PC-3 (cell line): ENCODE data around the gene EN2. TPM values are rescaled to one million over a fixed set of nuclear protein-coding genes. Genes with fewer than 3 reads are reported as not detected.

Experiments used
- ATAC-seq: fragments of 200-7000 bp; cut with Tn5 transposase; 2 replicates; pipeline ENCODE4 v1.9.1; 2020; ENCODE audit warnings: mild to moderate bottlenecking, moderate library complexity
- BruUV-seq: library from RNA; stranded (reverse); fragments of 400-500 nt; replicated peaks from 2 replicates; lab custom pipeline; 2021; lab: Mats Ljungman, UMichigan
- CTCF ChIA-PET: fragments of 300-600 bp; sonication (Branson Sonifier 250); formaldehyde crosslinking; loops from one replicate; lab custom pipeline; 2022; ENCODE audit warnings: antibody characterized with exemption; lab: Charles Lee
- POLR2A ChIA-PET: fragments of 300-600 bp; sonication (Branson Sonifier 250); formaldehyde crosslinking; loops from one replicate; lab custom pipeline; 2022; ENCODE audit warnings: antibody characterized with exemption; ENCODE audit not compliant: unreplicated experiment; lab: Charles Lee
- DNase-seq: peaks from one replicate; pipeline ENCODE4 v3.0.0-alpha.2; 2015
- H2AFZ ChIP-seq: fragments of 300-600 bp; sonication (generic); 2 replicates; pipeline ENCODE4 v1.6.0; 2016; ENCODE audit warnings: antibody characterized with exemption, low read length
- H3F3A ChIP-seq: fragments of 300-600 bp; sonication (generic); one replicate; pipeline ENCODE4 v1.6.0; 2017; ENCODE audit warnings: antibody characterized with exemption, low read length, control low read depth, mild to moderate bottlenecking; ENCODE audit not compliant: unreplicated experiment
- H3K27ac ChIP-seq: fragments of 300-600 bp; sonication (generic); 2 replicates; pipeline ENCODE4 v1.5.1; 2016; ENCODE audit warnings: mild to moderate bottlenecking, low read length
- H3K27me3 ChIP-seq: fragments of 300-600 bp; sonication (generic); 2 replicates; pipeline ENCODE4 v1.6.1; 2016; ENCODE audit warnings: low read length, mixed read lengths
- H3K36me3 ChIP-seq: fragments of 300-600 bp; sonication (generic); 2 replicates; pipeline ENCODE4 v1.6.1; 2016; ENCODE audit warnings: low read depth, mixed run types, low read length, mixed read lengths
- H3K4me1 ChIP-seq: fragments of 300-600 bp; sonication (generic); 2 replicates; pipeline ENCODE4 v1.5.1; 2016; ENCODE audit warnings: low read length; ENCODE audit not compliant: insufficient read depth
- H3K4me2 ChIP-seq: fragments of 300-600 bp; sonication (generic); 2 replicates; pipeline ENCODE4 v1.6.0; 2016; ENCODE audit warnings: low read length
- H3K4me3 ChIP-seq: fragments of 300-600 bp; sonication (generic); 2 replicates; pipeline ENCODE4 v1.5.1; 2016; ENCODE audit warnings: mild to moderate bottlenecking, low read length, mixed read lengths
- H3K79me2 ChIP-seq: fragments of 300-600 bp; sonication (generic); 2 replicates; pipeline ENCODE4 v1.6.1; 2017; ENCODE audit warnings: low read length, mixed read lengths
- H3K9ac ChIP-seq: fragments of 300-600 bp; sonication (generic); 2 replicates; pipeline ENCODE4 v1.6.0; 2016; ENCODE audit warnings: mild to moderate bottlenecking, low read length
- H3K9me2 ChIP-seq: fragments of 300-600 bp; sonication (generic); replicated peaks from 2 replicates; pipeline ENCODE4 v1.6.1; 2016; ENCODE audit warnings: mixed run types, low read length, mixed read lengths
- H3K9me3 ChIP-seq: fragments of 300-600 bp; sonication (generic); 2 replicates; pipeline ENCODE4 v1.6.1; 2016; ENCODE audit warnings: low read length, mixed read lengths
- H4K20me1 ChIP-seq: fragments of 300-600 bp; sonication (generic); 2 replicates; pipeline ENCODE4 v1.6.1; 2016; ENCODE audit warnings: low read length, mixed read lengths
- CTCF ChIP-seq: fragments of 300-600 bp; sonication (generic); conservative IDR thresholded peaks from 2 replicates; pipeline ENCODE4 v1.5.1; 2017; ENCODE audit warnings: antibody characterized with exemption, low read depth, mild to moderate bottlenecking, low read length
- EZH2 ChIP-seq: fragments of 300-600 bp; sonication (generic); IDR thresholded peaks from one replicate; pipeline ENCODE4 v1.6.1; 2017; ENCODE audit warnings: antibody characterized with exemption, mild to moderate bottlenecking, low read length; ENCODE audit not compliant: unreplicated experiment
- EZH2phosphoT487 ChIP-seq: fragments of 300-600 bp; sonication (generic); IDR thresholded peaks from 2 replicates; pipeline ENCODE4 v1.6.1; 2018; ENCODE audit warnings: mild to moderate bottlenecking, antibody characterized with exemption, low read length, borderline replicate concordance
- intact Hi-C: fragments of 100-400 bp; cut with micrococcal nuclease; formaldehyde crosslinking; loops from 2 replicates; pipeline ENCODE4 v1.9.0; 2023
- total RNA-seq: library from RNA; depleted of rRNA; stranded (reverse); fragments of >200 nt; gene quantifications from 2 replicates; pipeline ENCODE4 v1.2.3, GENCODE V29; 2014

EN2 gene
- total RNA-seq, 1 experiment from 2014 or later = 2.3 TPM

GRCh38 chr7:155464948-155465739 lies 7.2 kb downstream of the EN2 start:
- no peak overlapping the region for H3K4me2 ChIP-seq
- no peaks in the 10 kb centered on the region for H4K20me1 ChIP-seq
- ChIA-PET POLR2A (no interaction called here), CTCF (no interaction called here)
- H3K79me2 ChIP-seq = no peaks in the 10 kb centered on the region
- no peak for DNase-seq
- no peak overlapping the region for H3K9ac ChIP-seq
- intact Hi-C loops = no loop called here
- H3K27me3 ChIP-seq = peaks cover 16% of the 10 kb centered on the region
- H3K9me3 ChIP-seq = no peaks in the 10 kb centered on the region
- no peak overlapping the region for H2AFZ ChIP-seq
- no peaks in the 10 kb centered on the region for H3K4me1 ChIP-seq
- H3K4me3 ChIP-seq = no peak overlapping the region
- no peaks in the 10 kb centered on the region for H3F3A ChIP-seq
- TF ChIP-seq CTCF = no peak
- TF ChIP-seq EZH2phosphoT487 = no peak
- TF ChIP-seq EZH2 = no peak
- no peak overlapping the region for H3K27ac ChIP-seq
- H3K9me2 ChIP-seq = no peaks in the 10 kb centered on the region
- no peak for ATAC-seq
- H3K36me3 ChIP-seq = no peaks in the 10 kb centered on the region
- BruUV-seq = no TSS peak

- POLR2A ChIA-PET = no interaction called here
These were observed 7.8 kb downstream of the EN2 start for GRCh38 chr7:155465761-155466141.

More at GRCh38 chr7:155465761-155466141, 7.8 kb downstream of the EN2 start:
- no peak overlapping the region for H3K4me3 ChIP-seq
- intact Hi-C loops = no loop called here
- ATAC-seq (no peak), DNase-seq (no peak)
- no peaks in the 10 kb centered on the region for H4K20me1 ChIP-seq
- no peaks in the 10 kb centered on the region for H3K4me1 ChIP-seq
- no peaks in the 10 kb centered on the region for H3K36me3 ChIP-seq
- no peaks in the 10 kb centered on the region for H3K79me2 ChIP-seq
- no peaks in the 10 kb centered on the region for H3K9me3 ChIP-seq
- no peak overlapping the region for H2AFZ ChIP-seq
- no peaks in the 10 kb centered on the region for H3K9me2 ChIP-seq
- no peak overlapping the region for H3K4me2 ChIP-seq
- no peaks in the 10 kb centered on the region for H3F3A ChIP-seq
- no TSS peak for BruUV-seq
- no peak overlapping the region for H3K27ac ChIP-seq
- TF ChIP-seq EZH2phosphoT487 (no peak), EZH2 (no peak), CTCF (no peak)
- CTCF ChIA-PET = no interaction called here
- peaks cover 22% of the 10 kb centered on the region for H3K27me3 ChIP-seq
- H3K9ac ChIP-seq = no peak overlapping the region
